Adipose tissue (tissue), 3 donors: ENCODE results near the gene ICAM5. TPM values are rescaled to one million over a fixed set of nuclear protein-coding genes. Genes with fewer than 3 reads are reported as not detected.

Experiments used
- H3K27ac ChIP-seq: one replicate; pipeline ENCODE4 v1.5.1; 2013; ENCODE audit warnings: low read depth, low read length
- WGBS, 3 donors: extraction: QIAGEN DNeasy Blood & Tissue Kit; methylation state at CpG; one replicate each; pipeline ENCODE4 v1.1.7; 2013; 5-methylcytosine and 5-hydroxymethylcytosine counted together
- polyA plus RNA-seq, 3 donors: library from polyadenylated mRNA; stranded (reverse); fragments of 200-250 nt; gene quantifications; one replicate each; pipeline ENCODE4 v1.2.3, GENCODE V29; 2013
- donor health status: healthy with polysubstance abuse.
- donor health status: Bipolar disorder and iron deficiency.
- donor health status: healthy.

ICAM5 gene
- polyA plus RNA-seq, 3 donors = 0.20 to 0.55 (median 0.22) TPM

GRCh38 chr19:10289167-10289835, 451 bp upstream of the ICAM5 start:
- no peak overlapping the region for H3K27ac ChIP-seq
- 1% methylated on average over 44 to 50 of the region's 50 CpGs for WGBS, 3 donors

- WGBS, 3 donors = 1 to 2% (median 1%) methylated on average over 30 of the region's 30 CpGs
- no peak overlapping the region for H3K27ac ChIP-seq
These were observed 664 bp downstream of the ICAM5 start for GRCh38 chr19:10290357-10290875.

- H3K27ac ChIP-seq = no peak overlapping the region
- 1% methylated on average over 56 to 57 of the region's 57 CpGs for WGBS, 3 donors
These were observed 1.3 kb downstream of the ICAM5 start for GRCh38 chr19:10290876-10291553.

GRCh38 chr19:10291554-10292205, 1.9 kb downstream of the ICAM5 start:
- no peak overlapping the region for H3K27ac ChIP-seq
- WGBS, 3 donors = 1 to 2% (median 1%) methylated on average over 49 of the region's 49 CpGs

- H3K27ac ChIP-seq = no peak overlapping the region
- WGBS, 3 donors = 1 to 2% (median 2%) methylated on average over 39 to 45 of the region's 45 CpGs
These were observed 2.5 kb downstream of the ICAM5 start for GRCh38 chr19:10292206-10292788.

GRCh38 chr19:10292789-10293636, 3.3 kb downstream of the ICAM5 start:
- H3K27ac ChIP-seq = no peak overlapping the region
- 10 to 26% (median 19%) methylated on average over 56 of the region's 56 CpGs for WGBS, 3 donors

GRCh38 chr19:10293637-10294367, 4.0 kb downstream of the ICAM5 start:
- no peak overlapping the region for H3K27ac ChIP-seq
- 14 to 33% (median 32%) methylated on average over 49 of the region's 49 CpGs for WGBS, 3 donors

GRCh38 chr19:10294368-10294697, 4.6 kb downstream of the ICAM5 start:
- no peak overlapping the region for H3K27ac ChIP-seq
- whole genome bisulfite sequencing, 3 donors = 5 to 18% (median 13%) methylated on average over 25 of the region's 25 CpGs

GRCh38 chr19:10295305-10295846, 5.6 kb downstream of the ICAM5 start:
- H3K27ac ChIP-seq = no peak overlapping the region
- 1 to 3% (median 2%) methylated on average over 48 of the region's 48 CpGs for WGBS, 3 donors

- WGBS, 3 donors = 5 to 15% (median 9%) methylated on average over 52 to 58 of the region's 58 CpGs
- no peak overlapping the region for H3K27ac ChIP-seq
These were observed 6.3 kb downstream of the ICAM5 start for GRCh38 chr19:10295847-10296591.

- WGBS, 3 donors = 31 to 40% (median 36%) methylated on average over 14 of the region's 14 CpGs
- no peak overlapping the region for H3K27ac ChIP-seq
These were observed 10.1 kb downstream of the ICAM5 start for GRCh38 chr19:10299545-10300458.

GRCh38 chr19:10305139-10305806, 15.5 kb downstream of the ICAM5 start:
- 60 to 84% (median 62%) methylated on average over 16 to 17 of the region's 17 CpGs for WGBS, 3 donors
- H3K27ac ChIP-seq = no peak overlapping the region

GRCh38 chr19:10306327-10306726, 16.6 kb downstream of the ICAM5 start:
- WGBS, 3 donors = 89 to 90% (median 90%) methylated on average over 5 of the region's 5 CpGs

GRCh38 chr19:10309423-10309822, 19.7 kb downstream of the ICAM5 start, which contains the start of gene ZGLP1:
Gene ZGLP1 (minus strand): TSS chr19:10309815.
- H3K27ac ChIP-seq = no peak within 1 kb of the TSS
- 93 to 97% (median 94%) methylated on average over 23 to 24 of the region's 24 CpGs for WGBS, 3 donors

More at GRCh38 chr19:10306327-10306726, 16.6 kb downstream of the ICAM5 start:
- H3K27ac ChIP-seq = no peak overlapping the region
